Measurements from ENCODE around the gene TRIM25. TPM values are rescaled to one million over a fixed set of nuclear protein-coding genes. Genes with fewer than 3 reads are reported as not detected.

TRIM25 gene
- total RNA-seq, 1 donor: 28.9 TPM

DNA sequence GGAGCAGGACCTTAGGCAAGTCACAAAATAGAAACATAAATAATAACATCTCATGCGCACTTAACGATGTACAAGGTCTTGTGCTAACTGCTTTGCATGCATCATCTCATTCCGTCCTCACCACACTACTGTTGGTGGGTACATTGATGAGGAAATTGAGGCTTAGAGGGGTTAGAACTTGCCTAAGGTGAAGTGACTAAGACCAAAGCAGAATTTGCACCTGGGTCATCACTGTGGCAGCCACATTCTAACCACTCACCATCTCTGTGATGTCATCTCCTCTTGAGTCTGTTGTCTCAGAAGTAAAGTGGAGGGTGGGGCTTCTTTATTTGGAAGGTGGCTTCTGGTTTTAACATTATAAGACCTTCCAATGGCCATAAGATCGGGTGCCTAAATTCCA, 20.4 kb upstream of the TRIM25 start:
- no peak for DNase-seq (ENCODE audit: low read depth)
- TF ChIP-seq, protein P1, sequence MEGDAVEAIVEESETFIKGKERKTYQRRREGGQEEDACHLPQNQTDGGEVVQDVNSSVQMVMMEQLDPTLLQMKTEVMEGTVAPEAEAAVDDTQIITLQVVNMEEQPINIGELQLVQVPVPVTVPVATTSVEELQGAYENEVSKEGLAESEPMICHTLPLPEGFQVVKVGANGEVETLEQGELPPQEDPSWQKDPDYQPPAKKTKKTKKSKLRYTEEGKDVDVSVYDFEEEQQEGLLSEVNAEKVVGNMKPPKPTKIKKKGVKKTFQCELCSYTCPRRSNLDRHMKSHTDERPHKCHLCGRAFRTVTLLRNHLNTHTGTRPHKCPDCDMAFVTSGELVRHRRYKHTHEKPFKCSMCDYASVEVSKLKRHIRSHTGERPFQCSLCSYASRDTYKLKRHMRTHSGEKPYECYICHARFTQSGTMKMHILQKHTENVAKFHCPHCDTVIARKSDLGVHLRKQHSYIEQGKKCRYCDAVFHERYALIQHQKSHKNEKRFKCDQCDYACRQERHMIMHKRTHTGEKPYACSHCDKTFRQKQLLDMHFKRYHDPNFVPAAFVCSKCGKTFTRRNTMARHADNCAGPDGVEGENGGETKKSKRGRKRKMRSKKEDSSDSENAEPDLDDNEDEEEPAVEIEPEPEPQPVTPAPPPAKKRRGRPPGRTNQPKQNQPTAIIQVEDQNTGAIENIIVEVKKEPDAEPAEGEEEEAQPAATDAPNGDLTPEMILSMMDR (IDR thresholded peaks at IDR 0.05; ENCODE audit: insufficient read depth, low read depth, low read length): no peak
- no peak overlapping the region for H3K4me3 ChIP-seq (ENCODE audit: low read depth, low read length)

DNA sequence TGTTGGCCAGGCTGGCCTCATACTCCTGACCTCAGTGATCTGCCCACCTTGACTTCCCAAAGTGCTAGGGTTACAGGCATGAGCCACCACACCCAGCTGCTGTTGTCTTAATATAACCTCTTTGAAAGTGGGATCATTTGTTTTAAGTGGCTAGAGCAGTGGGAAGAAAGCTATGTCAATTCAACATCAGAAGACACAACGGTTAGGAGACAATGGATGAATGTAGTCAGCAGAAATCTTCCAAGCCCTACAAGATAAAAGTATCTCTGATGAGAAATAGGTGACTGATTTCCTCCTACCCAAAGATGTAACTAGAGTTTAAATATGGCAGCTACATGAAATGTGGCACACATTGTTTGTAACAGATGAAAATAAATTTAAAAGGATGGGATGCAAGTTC, 20.0 kb upstream of the TRIM25 start:
- TF ChIP-seq, protein P1 (IDR thresholded peaks at IDR 0.05; ENCODE audit: insufficient read depth, low read depth, low read length): no peak
- H3K4me3 ChIP-seq (ENCODE audit: low read depth, low read length): no peak overlapping the region
- DNase-seq (ENCODE audit: low read depth): no peak

DNA sequence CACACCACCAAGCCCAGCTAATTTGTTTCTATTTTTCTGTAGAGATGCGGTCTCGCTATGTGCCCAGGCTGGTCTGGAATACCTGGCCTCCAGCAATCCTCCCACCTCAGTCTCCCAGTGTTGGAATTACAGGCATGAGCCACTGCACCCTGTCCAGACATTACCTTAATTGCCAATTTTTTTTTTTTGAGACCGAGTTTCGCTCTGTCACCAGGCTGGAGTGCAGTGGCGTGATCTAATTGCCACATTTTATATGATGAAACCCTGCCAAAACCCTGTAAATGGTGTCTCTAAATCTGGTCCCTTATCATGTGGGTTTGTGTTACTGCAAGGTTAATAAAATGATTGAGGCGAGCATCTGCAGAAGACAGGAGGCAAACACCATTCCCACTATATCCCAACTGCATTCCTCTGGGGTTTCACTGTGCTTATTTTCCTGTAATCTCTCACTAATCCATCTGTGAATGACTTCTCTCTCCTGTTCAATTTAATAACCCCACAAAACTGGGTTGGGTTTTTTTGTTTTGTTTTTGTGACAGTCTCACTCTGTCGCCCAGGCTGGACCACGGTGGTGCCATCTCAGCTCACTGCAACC, 19.4 kb upstream of the TRIM25 start:
- TF ChIP-seq, protein P1 (IDR thresholded peaks at IDR 0.05; ENCODE audit: insufficient read depth, low read depth, low read length): no peak
- no peak for DNase-seq (ENCODE audit: low read depth)
- H3K4me3 ChIP-seq (ENCODE audit: low read depth, low read length): no peak overlapping the region

DNA sequence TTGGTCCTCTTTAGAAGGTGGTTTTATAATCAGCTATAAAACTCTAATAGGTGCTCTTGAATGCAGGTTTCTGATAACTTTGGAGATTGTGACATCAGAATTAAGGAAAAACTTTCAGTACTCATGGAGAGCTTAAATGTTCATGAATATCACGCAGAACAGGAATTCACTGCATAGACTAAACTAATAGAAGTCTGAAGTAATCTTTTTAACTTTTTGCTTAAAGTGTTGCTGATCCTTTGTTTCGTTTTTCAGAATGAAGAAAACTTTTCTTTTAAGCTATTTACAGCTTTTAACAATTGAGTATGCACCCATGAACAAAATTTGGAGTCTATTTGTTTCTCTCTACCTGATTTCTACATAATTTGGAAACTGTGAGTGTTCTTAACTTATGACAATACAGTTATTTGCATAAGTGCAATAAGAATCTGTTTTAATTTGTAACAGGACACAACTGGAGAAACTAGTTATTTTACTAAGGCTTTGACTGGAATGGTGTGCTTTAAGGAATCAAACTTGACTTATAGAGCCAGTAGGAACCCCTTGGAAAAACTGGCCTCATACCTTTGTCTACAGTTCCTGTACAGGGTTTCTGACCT, 17.0 kb upstream of the TRIM25 start:
- TF ChIP-seq, protein P1 (IDR thresholded peaks at IDR 0.05; ENCODE audit: insufficient read depth, low read depth, low read length): no peak
- H3K4me3 ChIP-seq (ENCODE audit: low read depth, low read length): no peak overlapping the region
- DNase-seq (ENCODE audit: low read depth): no peak

DNA sequence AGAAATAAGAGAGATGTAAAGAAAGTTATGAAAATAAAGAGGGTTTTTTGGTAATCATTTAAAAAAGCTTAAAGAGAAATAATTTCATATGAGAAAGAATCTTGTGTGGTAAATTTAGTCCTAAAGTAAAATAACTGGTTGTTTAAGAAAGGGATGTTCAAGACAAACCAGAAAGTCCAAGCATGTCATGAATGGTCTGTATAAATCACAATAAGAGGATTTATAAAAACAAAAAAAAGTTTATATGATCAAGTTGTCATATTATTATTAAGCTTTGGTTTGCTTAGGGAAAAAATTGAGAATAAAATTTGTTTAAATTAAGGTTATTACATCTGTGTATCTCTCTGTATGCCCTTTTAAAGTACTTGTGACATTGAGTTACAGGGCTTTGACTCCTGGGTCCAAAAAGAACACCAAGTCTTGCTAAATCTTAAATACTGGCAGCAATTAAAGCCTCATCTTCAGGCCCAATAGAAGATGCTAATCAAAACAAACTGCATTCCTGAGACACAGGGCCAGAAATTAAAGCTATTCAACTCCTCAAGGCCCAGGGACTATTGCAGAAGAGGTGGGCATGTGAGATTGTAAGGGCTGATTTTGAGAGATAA, 15.6 kb upstream of the TRIM25 start:
- H3K4me3 ChIP-seq (ENCODE audit: low read depth, low read length): no peak overlapping the region
- DNase-seq (ENCODE audit: low read depth): no peak
- TF ChIP-seq, protein P1 (IDR thresholded peaks at IDR 0.05; ENCODE audit: insufficient read depth, low read depth, low read length): no peak

DNA sequence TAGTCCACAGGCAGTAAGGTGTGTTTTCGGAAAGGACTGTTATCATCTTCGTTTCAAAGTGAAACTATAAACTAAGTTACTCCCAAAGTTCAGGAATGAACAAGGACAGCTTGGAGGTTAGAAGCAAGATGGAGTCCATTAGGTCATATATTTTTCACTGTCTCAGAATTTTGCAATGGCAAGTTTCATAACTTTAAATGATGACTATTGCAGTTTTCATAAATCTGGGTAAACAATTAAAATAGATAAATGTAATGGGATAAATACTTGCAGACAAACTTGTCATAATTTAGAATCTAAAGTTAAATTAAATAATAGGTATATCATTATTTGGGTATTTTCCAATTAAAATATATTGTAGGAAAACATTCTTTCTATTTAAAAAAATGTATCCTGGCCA, 14.7 kb upstream of the TRIM25 start:
- H3K4me3 ChIP-seq (ENCODE audit: low read depth, low read length): no peak overlapping the region
- TF ChIP-seq, protein P1 (IDR thresholded peaks at IDR 0.05; ENCODE audit: insufficient read depth, low read depth, low read length): no peak
- DNase-seq (ENCODE audit: low read depth): no peak
